Liver (tissue), 3 donors: Measurements from ENCODE around the gene UBR4.
A peak's percentile ranks its signal among the peaks of the same experiment; 100 is the strongest.

Experiments
- CTCF ChIP-seq: fragments of 150-350 bp; IDR thresholded peaks from 2 replicates; pipeline ENCODE4 v1.5.1; 2017; ENCODE audit warnings: improper control_type of control experiment, low read depth, low read length; ENCODE audit not compliant: missing input control
- RAD21 ChIP-seq, 2 donors: IDR thresholded peaks; 2 replicates each; pipeline ENCODE4 v1.6.1; 2016; ENCODE audit warnings: antibody characterized with exemption in 2 of 2, mild to moderate bottlenecking in 2 of 2
- SP1 ChIP-seq: IDR thresholded peaks from 2 replicates; pipeline ENCODE4 v1.6.1; 2018; ENCODE audit warnings: antibody characterized with exemption, mild to moderate bottlenecking
- TAF1 ChIP-seq: conservative IDR thresholded peaks from 2 replicates; pipeline ENCODE4 v1.6.1; 2016; ENCODE audit warnings: antibody characterized with exemption, mild to moderate bottlenecking
- ZBTB33 ChIP-seq: IDR thresholded peaks from 2 replicates; pipeline ENCODE4 v1.6.1; 2016; ENCODE audit warnings: antibody characterized with exemption
- donor health status: healthy.
- donor health status: healthy.

- TF ChIP-seq RAD21 (IDR thresholded peaks at IDR 0.05) (peak; percentile 18 to 41), TAF1 (no peak), CTCF (no peak), SP1 (peak; percentile 46), ZBTB33 (no peak)
Measured at GRCh38 chr1:19251305-19252196, 41.5 kb upstream of the UBR4 start, which contains the start of the genes EMC1 and MRTO4.
